NOMO-1 treated with DMSO at 0.1 percent for 48 hours (cell line): ENCODE measurements around the gene ST6GALNAC3.

Experiments used
- DNase-seq: peaks from one replicate; lab custom pipeline; 2025; ENCODE audit not compliant: unreplicated experiment; lab: John Stamatoyannopoulos, UW

Gene ST6GALNAC3

GRCh38 chr1:76669624-76670315, 595.2 kb downstream of the ST6GALNAC3 start:
- DNase-seq, result no peak

- no peak for DNase-seq
Measured at GRCh38 chr1:76674689-76675210, 600.2 kb downstream of the ST6GALNAC3 start.

GRCh38 chr1:76677416-76678405, 603.2 kb downstream of the ST6GALNAC3 start:
- no peak for DNase-seq

GRCh38 chr1:76679534-76680152, 605.1 kb downstream of the ST6GALNAC3 start:
- DNase-seq, result no peak

- no peak for DNase-seq
Measured at GRCh38 chr1:76680651-76681050, 606.1 kb downstream of the ST6GALNAC3 start.

- DNase-seq, result no peak
Measured at GRCh38 chr1:76682138-76682537, 607.6 kb downstream of the ST6GALNAC3 start.
